Osteoblast (primary cell): ENCODE measurements around the gene PIN1. TPM values are rescaled to one million over a fixed set of nuclear protein-coding genes. Genes with fewer than 3 reads are reported as not detected.

ENCODE experiments used
- DNase-seq: peaks from one replicate; pipeline ENCODE4 v3.0.0; 2011; ENCODE audit warnings: low spot score, mixed read lengths; ENCODE audit not compliant: insufficient read length; ENCODE audit errors: missing footprints
- H2AFZ ChIP-seq: 2 replicates; pipeline ENCODE4 v1.6.0; 2011; ENCODE audit warnings: mild to moderate bottlenecking, low read length
- H3K27ac ChIP-seq: 2 replicates; pipeline ENCODE4 v1.5.1; 2011; ENCODE audit warnings: mild to moderate bottlenecking, low read depth, low read length, moderate library complexity
- H3K27me3 ChIP-seq: 2 replicates; pipeline ENCODE4 v1.6.0; 2012; ENCODE audit warnings: mild to moderate bottlenecking, control low read depth, inconsistent platforms, low read length, moderate library complexity; ENCODE audit not compliant: insufficient read depth
- H3K36me3 ChIP-seq: 2 replicates; pipeline ENCODE4 v1.5.1; 2011; ENCODE audit warnings: mild to moderate bottlenecking, low read length, control low read depth, moderate library complexity; ENCODE audit not compliant: insufficient read depth
- H3K4me1 ChIP-seq: 2 replicates; pipeline ENCODE4 v1.5.1; 2011; ENCODE audit warnings: mild to moderate bottlenecking, low read length, control low read depth, moderate library complexity; ENCODE audit not compliant: insufficient read depth
- H3K4me2 ChIP-seq: 2 replicates; pipeline ENCODE4 v1.6.0; 2011; ENCODE audit warnings: mild to moderate bottlenecking, low read length; ENCODE audit not compliant: insufficient read depth
- H3K4me3 ChIP-seq: fragments of 200-600 bp; sonication (generic); 3 replicates; pipeline ENCODE4 v1.5.1; 2012; ENCODE audit warnings: mild to moderate bottlenecking, low read length, inconsistent platforms; ENCODE audit not compliant: insufficient read depth
- H3K79me2 ChIP-seq: 2 replicates; pipeline ENCODE4 v1.6.0; 2012; ENCODE audit warnings: mild to moderate bottlenecking, low read length, control low read depth, inconsistent platforms; ENCODE audit not compliant: insufficient read depth
- H3K9me3 ChIP-seq: 2 replicates; pipeline ENCODE4 v1.5.1; 2011; ENCODE audit warnings: low read depth, low read length, control low read depth
- H4K20me1 ChIP-seq: 2 replicates; pipeline ENCODE4 v1.6.0; 2012; ENCODE audit warnings: mild to moderate bottlenecking, low read length, control low read depth; ENCODE audit not compliant: insufficient read depth
- CTCF ChIP-seq: IDR thresholded peaks from 2 replicates; pipeline ENCODE4 v1.5.1; 2011; ENCODE audit warnings: mild to moderate bottlenecking, low read depth, low read length, moderate library complexity; ENCODE audit errors: extremely low read depth
- total RNA-seq: library from RNA; depleted of rRNA; stranded (reverse); fragments of >200 nt; gene quantifications from 2 replicates; pipeline ENCODE4 v1.2.3, GENCODE V29; 2012

PIN1 gene
- total RNA-seq, 1 donor = 62.6 TPM

- Histone ChIP-seq H3K4me1 (no peaks in the 10 kb centered on the region), H3K4me3 (no peak overlapping the region), H3K9me3 (no peaks in the 10 kb centered on the region), H2AFZ (no peak overlapping the region), H3K4me2 (no peak overlapping the region), H3K27me3 (no peaks in the 10 kb centered on the region), H3K79me2 (no peaks in the 10 kb centered on the region), H3K27ac (no peak overlapping the region), H3K36me3 (no peaks in the 10 kb centered on the region), H4K20me1 (no peaks in the 10 kb centered on the region)
- TF ChIP-seq CTCF = no peak
- peak; percentile 78 for DNase-seq
These were observed 23.0 kb downstream of the PIN1 start for GRCh38 chr19:9857920-9858746.

- no peak for DNase-seq
- Histone ChIP-seq H4K20me1 (no peaks in the 10 kb centered on the region), H3K4me2 (no peak overlapping the region), H3K4me1 (no peaks in the 10 kb centered on the region), H3K4me3 (no peak overlapping the region), H3K36me3 (no peaks in the 10 kb centered on the region), H3K9me3 (no peaks in the 10 kb centered on the region), H3K27me3 (no peaks in the 10 kb centered on the region), H3K27ac (no peak overlapping the region), H3K79me2 (no peaks in the 10 kb centered on the region), H2AFZ (no peak overlapping the region)
- no peak for TF ChIP-seq CTCF
These were observed 23.6 kb downstream of the PIN1 start for GRCh38 chr19:9858766-9859165.

GRCh38 chr19:9860407-9860806 lies 25.3 kb downstream of the PIN1 start:
- Histone ChIP-seq H2AFZ (no peak overlapping the region), H4K20me1 (no peaks in the 10 kb centered on the region), H3K27me3 (no peaks in the 10 kb centered on the region), H3K79me2 (no peaks in the 10 kb centered on the region), H3K4me1 (no peaks in the 10 kb centered on the region), H3K4me2 (no peak overlapping the region), H3K36me3 (no peaks in the 10 kb centered on the region), H3K27ac (no peak overlapping the region), H3K9me3 (no peaks in the 10 kb centered on the region), H3K4me3 (no peak overlapping the region)
- no peak for TF ChIP-seq CTCF
- no peak for DNase-seq

GRCh38 chr19:9861503-9861902 lies 26.4 kb downstream of the PIN1 start:
- Histone ChIP-seq H3K79me2 (no peaks in the 10 kb centered on the region), H3K4me3 (no peak overlapping the region), H3K36me3 (no peaks in the 10 kb centered on the region), H3K4me2 (no peak overlapping the region), H2AFZ (no peak overlapping the region), H3K27ac (no peak overlapping the region), H3K9me3 (no peaks in the 10 kb centered on the region), H3K27me3 (no peaks in the 10 kb centered on the region), H4K20me1 (no peaks in the 10 kb centered on the region), H3K4me1 (no peaks in the 10 kb centered on the region)
- TF ChIP-seq CTCF = no peak
- DNase-seq = no peak
